Calu3 (cell line): ENCODE results near the gene SLBP. TPM values are rescaled to one million over a fixed set of nuclear protein-coding genes. Genes with fewer than 3 reads are reported as not detected.
"Not testable (repeated sequence)": the region's sequence is repeated elsewhere in the genome, so short reads cannot be mapped to it uniquely, and the experiment has no call there.

Experiments
- BruUV-seq: library from RNA; stranded (reverse); fragments of 400-500 nt; replicated peaks from 2 replicates; lab custom pipeline; 2021; lab: Mats Ljungman, UMichigan
- CTCF ChIA-PET: fragments of 300-600 bp; sonication (Branson Sonifier 250); formaldehyde crosslinking; loops from one replicate; lab custom pipeline; 2022; ENCODE audit warnings: antibody characterized with exemption; lab: Charles Lee
- DNase-seq: peaks from one replicate; pipeline ENCODE4 v3.0.0; 2022
- H3K27ac Mint-ChIP-seq: one replicate; pipeline ENCODE4 v1.8.0; 2022; ENCODE audit warnings: mixed read lengths; ENCODE audit not compliant: unreplicated experiment
- H3K27me3 Mint-ChIP-seq: one replicate; pipeline ENCODE4 v1.8.0; 2022; ENCODE audit warnings: mixed read lengths; ENCODE audit not compliant: unreplicated experiment
- H3K36me3 Mint-ChIP-seq: one replicate; pipeline ENCODE4 v1.8.0; 2022; ENCODE audit warnings: mild to moderate bottlenecking, moderate library complexity, mixed read lengths; ENCODE audit not compliant: insufficient read depth, unreplicated experiment
- H3K4me1 Mint-ChIP-seq: one replicate; pipeline ENCODE4 v1.8.0; 2022; ENCODE audit warnings: mild to moderate bottlenecking, low read depth, mixed read lengths; ENCODE audit not compliant: unreplicated experiment
- H3K4me3 Mint-ChIP-seq: one replicate; pipeline ENCODE4 v1.8.0; 2022; ENCODE audit warnings: mild to moderate bottlenecking, low read depth, moderate library complexity, mixed read lengths; ENCODE audit not compliant: unreplicated experiment
- H3K9me3 Mint-ChIP-seq: one replicate; pipeline ENCODE4 v1.8.0; 2022; ENCODE audit warnings: low read depth, mixed read lengths; ENCODE audit not compliant: unreplicated experiment
- CTCF ChIP-seq: fragments of 200-600 bp; IDR thresholded peaks from one replicate; pipeline ENCODE4 v1.8.0; 2022; ENCODE audit warnings: antibody characterized with exemption; ENCODE audit not compliant: unreplicated experiment
- intact Hi-C: fragments of 100-400 bp; cut with micrococcal nuclease; formaldehyde crosslinking; loops from one replicate; pipeline ENCODE4 v1.10.0; 2022; ENCODE audit not compliant: unreplicated experiment
- total RNA-seq: library from RNA; stranded (reverse); gene quantifications from 2 replicates; pipeline ENCODE4 v1.2.3, GENCODE V29; 2022

Gene SLBP
- total RNA-seq, 1 experiment from 2014 or later: 46.1 TPM

- CTCF ChIA-PET: no interaction called here
- Mint-ChIP-seq H3K36me3 (no peaks in the 10 kb centered on the region), H3K4me1 (no peaks in the 10 kb centered on the region), H3K9me3 (no peaks in the 10 kb centered on the region), H3K27me3 (no peaks in the 10 kb centered on the region), H3K4me3 (no peak overlapping the region), H3K27ac (no peak overlapping the region)
- no peak for TF ChIP-seq CTCF
- BruUV-seq: no TSS peak
- DNase-seq: no peak
- intact Hi-C loops: no loop called here
These were observed 37.4 kb downstream of the SLBP start for GRCh38 chr4:1674682-1675081.

GRCh38 chr4:1673671-1674070, 38.4 kb downstream of the SLBP start:
- Mint-ChIP-seq H3K9me3 (no peaks in the 10 kb centered on the region), H3K4me1 (no peaks in the 10 kb centered on the region), H3K36me3 (no peaks in the 10 kb centered on the region), H3K4me3 (no peak overlapping the region), H3K27ac (no peak overlapping the region), H3K27me3 (no peaks in the 10 kb centered on the region)
- CTCF ChIA-PET: no interaction called here
- BruUV-seq: no TSS peak
- intact Hi-C loops: no loop called here
- DNase-seq: no peak
- TF ChIP-seq CTCF: no peak

- CTCF ChIA-PET, H3K36me3 Mint-ChIP-seq, H3K27ac Mint-ChIP-seq, intact Hi-C loops, H3K9me3 Mint-ChIP-seq, BruUV-seq, H3K4me3 Mint-ChIP-seq, DNase-seq, H3K27me3 Mint-ChIP-seq, H3K4me1 Mint-ChIP-seq: not testable (repeated sequence)
These were observed 41.1 kb downstream of the SLBP start for GRCh38 chr4:1671011-1671410.

GRCh38 chr4:1670279-1670678, 41.8 kb downstream of the SLBP start:
- Mint-ChIP-seq H3K27me3 (no peaks in the 10 kb centered on the region), H3K4me1 (no peaks in the 10 kb centered on the region), H3K4me3 (no peak overlapping the region), H3K27ac (no peak overlapping the region), H3K36me3 (no peaks in the 10 kb centered on the region), H3K9me3 (no peaks in the 10 kb centered on the region)
- TF ChIP-seq CTCF: no peak
- CTCF ChIA-PET: no interaction called here
- BruUV-seq: no TSS peak
- intact Hi-C loops: no loop called here
- DNase-seq: no peak

- Mint-ChIP-seq H3K4me3 (no peak overlapping the region), H3K27ac (no peak overlapping the region), H3K9me3 (no peaks in the 10 kb centered on the region), H3K4me1 (no peaks in the 10 kb centered on the region), H3K36me3 (no peaks in the 10 kb centered on the region), H3K27me3 (no peaks in the 10 kb centered on the region)
- TF ChIP-seq CTCF: no peak
- DNase-seq: no peak
- BruUV-seq: no TSS peak
- intact Hi-C loops: no loop called here
- CTCF ChIA-PET: interaction anchor here (0.9 kb wide), 1 partner anchor 9 kb away, joined by 3 read pairs; no protein-coding TSS in a partner anchor
These were observed 42.3 kb downstream of the SLBP start for GRCh38 chr4:1669850-1670249.
